Esophagus (tissue), 2 donors: ENCODE measurements around the gene PLAC1. TPM values are rescaled to one million over a fixed set of nuclear protein-coding genes. Genes with fewer than 3 reads are reported as not detected.

Experiments
- H3K27ac ChIP-seq, 2 donors: one replicate each; pipeline ENCODE4 v1.5.1; 2013; ENCODE audit warnings: low read depth in 2 of 2, mild to moderate bottlenecking in 2 of 2, inconsistent platforms in 1 of 2, low read length in 1 of 2, moderate library complexity in 1 of 2
- H3K27me3 ChIP-seq, 2 donors: one replicate each; pipeline ENCODE4 v1.6.1; 2013; ENCODE audit warnings: low read length in 2 of 2, control low read depth in 1 of 2, mild to moderate bottlenecking in 1 of 2; ENCODE audit not compliant: insufficient read depth in 2 of 2, control insufficient read depth in 1 of 2
- H3K36me3 ChIP-seq, 2 donors: one replicate each; pipeline ENCODE4 v1.6.1; 2013; ENCODE audit warnings: low read length in 1 of 2; ENCODE audit not compliant: control insufficient read depth in 2 of 2, insufficient read depth in 2 of 2
- H3K4me1 ChIP-seq, 2 donors: one replicate each; pipeline ENCODE4 v1.6.1; 2013; ENCODE audit warnings: low read length in 1 of 2; ENCODE audit not compliant: control insufficient read depth in 2 of 2, insufficient read depth in 2 of 2
- H3K4me3 ChIP-seq, 2 donors: one replicate each; pipeline ENCODE4 v1.5.1; 2013; ENCODE audit warnings: low read length in 2 of 2, mild to moderate bottlenecking in 2 of 2, low read depth in 1 of 2, moderate library complexity in 1 of 2
- H3K9me3 ChIP-seq, 2 donors: one replicate each; pipeline ENCODE4 v1.6.1; 2013; ENCODE audit warnings: mild to moderate bottlenecking in 2 of 2, low read depth in 1 of 2, low read length in 1 of 2, moderate library complexity in 1 of 2; ENCODE audit not compliant: control insufficient read depth in 2 of 2, insufficient read depth in 1 of 2
- WGBS, 2 donors: extraction: QIAGEN DNeasy Blood & Tissue Kit; methylation state at CpG; one replicate each; pipeline ENCODE4 v1.1.7; 2013; 5-methylcytosine and 5-hydroxymethylcytosine counted together
- polyA plus RNA-seq, 2 donors: library from polyadenylated mRNA; stranded (reverse); fragments of 200-250 nt; gene quantifications; one replicate each; pipeline ENCODE4 v1.2.3, GENCODE V29; 2013
- donor health status: healthy with polysubstance abuse.
- donor health status: Bipolar disorder and iron deficiency.

The PLAC1 gene
- polyA plus RNA-seq, 2 donors = not detected

- H3K27ac ChIP-seq = no peak overlapping the region
- H3K27me3 ChIP-seq = peaks cover 0 to 4% of the 10 kb centered on the region in 2 donors
- WGBS, 2 donors = 49 to 72% methylated on average over 3 of the region's 3 CpGs
These were observed 3.8 kb downstream of the PLAC1 start for GRCh38 chrX:134654398-134655012.

GRCh38 chrX:134653835-134654234 is 4.4 kb downstream of the PLAC1 start:
- Histone ChIP-seq H3K9me3 (no peaks in the 10 kb centered on the region), H3K4me3 (no peak overlapping the region), H3K27ac (no peak overlapping the region), H3K27me3 (peaks cover 0 to 4% of the 10 kb centered on the region in 2 donors), H3K4me1 (no peaks in the 10 kb centered on the region), H3K36me3 (no peaks in the 10 kb centered on the region)
- WGBS, 2 donors = 22 to 42% methylated on average over 1 of the region's 1 CpG

More at GRCh38 chrX:134654398-134655012, 3.8 kb downstream of the PLAC1 start:
- Histone ChIP-seq H3K4me1 (no peaks in the 10 kb centered on the region), H3K36me3 (no peaks in the 10 kb centered on the region), H3K4me3 (no peak overlapping the region), H3K9me3 (no peaks in the 10 kb centered on the region)

GRCh38 chrX:134650701-134651100 is 7.6 kb downstream of the PLAC1 start:
- H3K9me3 ChIP-seq = no peaks in the 10 kb centered on the region
- WGBS, 2 donors = 63 to 73% methylated on average over 6 of the region's 6 CpGs

GRCh38 chrX:134649770-134650169 is 8.5 kb downstream of the PLAC1 start:
- WGBS, 2 donors = 90 to 98% methylated on average over 4 of the region's 4 CpGs
- Histone ChIP-seq H3K27me3 (peaks cover 0 to 9% of the 10 kb centered on the region in 2 donors), H3K36me3 (no peaks in the 10 kb centered on the region), H3K9me3 (no peaks in the 10 kb centered on the region), H3K27ac (no peak overlapping the region), H3K4me3 (no peak overlapping the region), H3K4me1 (no peaks in the 10 kb centered on the region)

More at GRCh38 chrX:134650701-134651100, 7.6 kb downstream of the PLAC1 start:
- no peaks in the 10 kb centered on the region for H3K36me3 ChIP-seq
- H3K4me3 ChIP-seq = no peak overlapping the region
- no peaks in the 10 kb centered on the region for H3K4me1 ChIP-seq
- H3K27me3 ChIP-seq = peaks cover 0 to 7% of the 10 kb centered on the region in 2 donors
- no peak overlapping the region for H3K27ac ChIP-seq

GRCh38 chrX:134647477-134647877 is 10.8 kb downstream of the PLAC1 start:
- Histone ChIP-seq H3K4me3 (no peak overlapping the region), H3K36me3 (no peaks in the 10 kb centered on the region), H3K27ac (no peak overlapping the region), H3K9me3 (no peaks in the 10 kb centered on the region), H3K27me3 (peaks cover 0 to 9% of the 10 kb centered on the region in 2 donors), H3K4me1 (no peaks in the 10 kb centered on the region)
- WGBS, 2 donors = 57 to 61% methylated on average over 2 of the region's 2 CpGs

GRCh38 chrX:134646691-134647090 is 11.6 kb downstream of the PLAC1 start:
- Histone ChIP-seq H3K27ac (no peak overlapping the region), H3K4me3 (no peak overlapping the region), H3K9me3 (no peaks in the 10 kb centered on the region), H3K27me3 (peaks cover 0 to 9% of the 10 kb centered on the region in 2 donors), H3K36me3 (no peaks in the 10 kb centered on the region), H3K4me1 (no peaks in the 10 kb centered on the region)
- 70 to 73% methylated on average over 4 of the region's 4 CpGs for WGBS, 2 donors

GRCh38 chrX:134645936-134646543 is 12.2 kb downstream of the PLAC1 start:
- Histone ChIP-seq H3K27me3 (peaks cover 0 to 9% of the 10 kb centered on the region in 2 donors), H3K9me3 (no peaks in the 10 kb centered on the region), H3K27ac (no peak overlapping the region), H3K4me1 (no peaks in the 10 kb centered on the region), H3K36me3 (no peaks in the 10 kb centered on the region), H3K4me3 (no peak overlapping the region)
- WGBS, 2 donors = 78 to 87% methylated on average over 6 of the region's 6 CpGs

- no peak overlapping the region for H3K4me3 ChIP-seq
- WGBS, 2 donors = 57 to 77% methylated on average over 1 of the region's 1 CpG
- no peak overlapping the region for H3K27ac ChIP-seq
- peaks cover 0 to 9% of the 10 kb centered on the region in 2 donors for H3K27me3 ChIP-seq
- H3K9me3 ChIP-seq = no peaks in the 10 kb centered on the region
- no peaks in the 10 kb centered on the region for H3K36me3 ChIP-seq
- no peaks in the 10 kb centered on the region for H3K4me1 ChIP-seq
These were observed 15.9 kb downstream of the PLAC1 start for GRCh38 chrX:134642386-134642785.

- no peak overlapping the region for H3K27ac ChIP-seq
- no peaks in the 10 kb centered on the region for H3K4me1 ChIP-seq
- WGBS, 2 donors = 41 to 63% methylated on average over 2 of the region's 2 CpGs
- H3K27me3 ChIP-seq = peaks cover 0 to 5% of the 10 kb centered on the region in 2 donors
- no peaks in the 10 kb centered on the region for H3K9me3 ChIP-seq
- H3K36me3 ChIP-seq = no peaks in the 10 kb centered on the region
- H3K4me3 ChIP-seq = no peak overlapping the region
These were observed 16.9 kb downstream of the PLAC1 start for GRCh38 chrX:134641346-134641745.

GRCh38 chrX:134640914-134641313 is 17.4 kb downstream of the PLAC1 start:
- WGBS, 2 donors = 69 to 85% methylated on average over 4 of the region's 4 CpGs
- H3K4me3 ChIP-seq = no peak overlapping the region
- H3K27me3 ChIP-seq = peaks cover 0 to 9% of the 10 kb centered on the region in 2 donors
- H3K36me3 ChIP-seq = no peaks in the 10 kb centered on the region
- no peak overlapping the region for H3K27ac ChIP-seq
- H3K9me3 ChIP-seq = no peaks in the 10 kb centered on the region
- no peaks in the 10 kb centered on the region for H3K4me1 ChIP-seq
